Liver (tissue), 9 donors: ENCODE measurements around the gene SLC28A2. TPM values are rescaled to one million over a fixed set of nuclear protein-coding genes. Genes with fewer than 3 reads are reported as not detected.

Experiments
- DNase-seq: peaks from one replicate; pipeline ENCODE4 v3.0.0-alpha.2; 2017; ENCODE audit warnings: low spot score
- H3K27ac ChIP-seq, 2 donors: one replicate each; pipeline ENCODE4 v1.7.0; 2013; ENCODE audit warnings: inconsistent platforms in 2 of 2, low read length in 2 of 2, control low read depth in 1 of 2, low read depth in 1 of 2, mild to moderate bottlenecking in 1 of 2
- H3K27me3 ChIP-seq, 4 donors: one replicate each; pipeline versions ENCODE4 v1.6.1 to v1.7.0; 2013; ENCODE audit warnings: low read length in 3 of 4, inconsistent platforms in 1 of 4, mild to moderate bottlenecking in 1 of 4, moderate library complexity in 1 of 4; ENCODE audit not compliant: control insufficient read depth in 4 of 4, insufficient read depth in 4 of 4
- H3K36me3 ChIP-seq, 4 donors: one replicate each; pipeline versions ENCODE4 v1.6.1 to v1.7.0; 2013; ENCODE audit warnings: low read length in 3 of 4, mild to moderate bottlenecking in 3 of 4, low read depth in 1 of 4, moderate library complexity in 1 of 4; ENCODE audit not compliant: control insufficient read depth in 4 of 4, insufficient read depth in 3 of 4
- H3K4me1 ChIP-seq, 4 donors: one replicate each; pipeline versions ENCODE4 v1.6.1 to v1.7.0; 2013; ENCODE audit warnings: low read length in 3 of 4, mild to moderate bottlenecking in 3 of 4, moderate library complexity in 1 of 4; ENCODE audit not compliant: control insufficient read depth in 4 of 4, insufficient read depth in 4 of 4
- H3K4me3 ChIP-seq, 3 donors: one replicate each; pipeline versions ENCODE4 v1.6.1 to v1.7.0; 2013; ENCODE audit warnings: low read length in 3 of 3, control low read depth in 1 of 3, low read depth in 1 of 3, mild to moderate bottlenecking in 1 of 3
- H3K9ac ChIP-seq, 2 donors: one replicate each; pipeline ENCODE4 v1.7.0; 2013; ENCODE audit warnings: low read length in 2 of 2, mild to moderate bottlenecking in 2 of 2, moderate library complexity in 2 of 2, control low read depth in 1 of 2, low read depth in 1 of 2
- H3K9me3 ChIP-seq, 4 donors: one replicate each; pipeline versions ENCODE4 v1.6.1 to v1.7.0; 2013; ENCODE audit warnings: low read length in 3 of 4; ENCODE audit not compliant: control insufficient read depth in 4 of 4
- ATF3 ChIP-seq: IDR thresholded peaks from 2 replicates; pipeline ENCODE4 v1.6.1; 2016; ENCODE audit warnings: antibody characterized with exemption
- EGR1 ChIP-seq, 2 donors: IDR thresholded peaks; 2 replicates each; pipeline ENCODE4 v1.6.1; 2016 to 2018; ENCODE audit warnings: antibody characterized with exemption in 2 of 2, low read depth in 2 of 2
- FOXA1 ChIP-seq: IDR thresholded peaks from 2 replicates; pipeline ENCODE4 v1.6.1; 2016; ENCODE audit warnings: antibody characterized with exemption
- FOXA2 ChIP-seq: IDR thresholded peaks from 2 replicates; pipeline ENCODE4 v1.6.1; 2016; ENCODE audit warnings: antibody characterized with exemption
- GABPA ChIP-seq, 2 donors: IDR thresholded peaks in 1 of 2; conservative IDR thresholded peaks in 1 of 2; 2 replicates each; pipeline ENCODE4 v1.6.1; 2016; ENCODE audit warnings: antibody characterized with exemption in 2 of 2, mild to moderate bottlenecking in 1 of 2, moderate library complexity in 1 of 2
- HNF4A ChIP-seq, 2 donors: conservative IDR thresholded peaks; 2 replicates each; pipeline ENCODE4 v1.6.1; 2016; ENCODE audit warnings: antibody characterized with exemption in 2 of 2, mild to moderate bottlenecking in 2 of 2
- HNF4G ChIP-seq: IDR thresholded peaks from 2 replicates; pipeline ENCODE4 v1.6.1; 2016; ENCODE audit warnings: antibody characterized with exemption
- JUND ChIP-seq, 2 donors: IDR thresholded peaks; 2 replicates each; pipeline ENCODE4 v1.6.1; 2016; ENCODE audit warnings: antibody characterized with exemption in 2 of 2
- NR2F2 ChIP-seq: IDR thresholded peaks from 2 replicates; pipeline ENCODE4 v1.6.1; 2016; ENCODE audit warnings: antibody characterized with exemption
- RAD21 ChIP-seq, 2 donors: IDR thresholded peaks; 2 replicates each; pipeline ENCODE4 v1.6.1; 2016; ENCODE audit warnings: antibody characterized with exemption in 2 of 2, mild to moderate bottlenecking in 2 of 2
- RXRA ChIP-seq, 2 donors: IDR thresholded peaks; 2 replicates each; pipeline ENCODE4 v1.6.1; 2017 to 2018; ENCODE audit warnings: antibody characterized with exemption in 2 of 2, mild to moderate bottlenecking in 1 of 2
- SP1 ChIP-seq: IDR thresholded peaks from 2 replicates; pipeline ENCODE4 v1.6.1; 2018; ENCODE audit warnings: antibody characterized with exemption, mild to moderate bottlenecking
- TAF1 ChIP-seq: conservative IDR thresholded peaks from 2 replicates; pipeline ENCODE4 v1.6.1; 2016; ENCODE audit warnings: antibody characterized with exemption, mild to moderate bottlenecking
- YY1 ChIP-seq: IDR thresholded peaks from 2 replicates; pipeline ENCODE4 v1.6.1; 2016; ENCODE audit warnings: antibody characterized with exemption, mild to moderate bottlenecking
- WGBS: extraction: QIAGEN DNeasy Blood & Tissue Kit; methylation state at CpG from one replicate; pipeline ENCODE4 v1.1.7; 2013; 5-methylcytosine and 5-hydroxymethylcytosine counted together
- polyA plus RNA-seq, 2 donors: library from polyadenylated mRNA; stranded (reverse) in 1 of 2; unstranded in 1 of 2; fragments of 200-250 nt in 1 of 2; fragments of >200 nt in 1 of 2; fragmentation: Nextera tagmentation in 1 of 2; extraction: Ambion mirVana in 1 of 2; gene quantifications; one replicate each; pipeline versions ENCODE4 v1.2.1 to v1.2.3, GENCODE V29; 2013 to 2015
- total RNA-seq, 2 donors: library from RNA; depleted of rRNA; stranded (reverse); fragments of >200 nt; gene quantifications; one replicate each; pipeline ENCODE4 v1.2.3, GENCODE V29; 2014
- TF ChIP-seq, protein P1 (sequence below): IDR thresholded peaks from 2 replicates; pipeline ENCODE4 v1.6.1; 2016; ENCODE audit warnings: antibody characterized with exemption, mild to moderate bottlenecking
- TF ChIP-seq, protein P2 (sequence below): IDR thresholded peaks from 2 replicates; pipeline ENCODE4 v1.6.1; 2016; ENCODE audit warnings: antibody characterized with exemption
- TF ChIP-seq, protein P3 (sequence below): fragments of 150-350 bp; IDR thresholded peaks from 2 replicates; pipeline ENCODE4 v1.5.1; 2017; ENCODE audit warnings: improper control_type of control experiment, low read depth, low read length; ENCODE audit not compliant: missing input control
- TF ChIP-seq, protein P4 (sequence below): IDR thresholded peaks from 2 replicates; pipeline ENCODE4 v1.6.1; 2016; ENCODE audit warnings: antibody characterized with exemption
- donor health status: healthy.
- donor health status: healthy.
- donor health status: healthy.
- donor health status: healthy.
- donor health status: healthy.

Gene SLC28A2
- total and polyA plus RNA-seq, 4 donors: under 0.01 to 0.19 (median 0.02) TPM; not detected in 1

DNA sequence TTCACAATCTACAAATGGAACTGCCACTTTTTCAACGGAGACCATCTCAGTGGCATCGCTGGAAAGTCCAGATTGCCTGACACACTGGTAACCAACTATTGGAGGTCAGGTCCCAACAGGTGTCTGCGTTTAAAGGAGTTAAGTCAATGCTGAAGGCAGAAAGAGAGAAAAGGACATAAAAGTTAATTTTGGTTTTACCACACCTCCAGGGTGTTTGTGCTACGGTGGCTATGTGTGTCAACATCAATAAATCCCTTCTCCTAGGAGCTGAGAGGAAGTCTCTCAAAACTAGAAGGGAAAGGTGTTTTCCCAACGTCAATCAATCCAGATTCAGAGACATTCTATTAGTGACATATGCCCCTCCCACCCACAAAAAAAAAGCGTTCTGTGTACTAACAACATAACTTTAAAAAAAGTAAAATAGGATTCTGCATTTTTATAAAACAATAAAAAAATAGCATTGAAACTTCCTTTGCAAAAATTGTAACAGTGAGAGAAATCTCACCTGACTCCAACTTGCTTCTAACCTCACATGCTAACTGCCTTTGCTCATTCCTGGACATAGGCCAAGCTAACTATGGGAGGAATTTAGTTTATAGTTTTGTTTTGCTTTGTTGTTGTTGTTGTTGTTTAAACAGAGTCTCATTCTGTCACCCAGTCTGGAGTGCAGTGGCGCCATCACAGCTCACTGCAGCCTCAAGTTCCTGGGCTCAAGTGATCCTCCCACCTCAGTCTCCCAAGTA, 67.6 kb downstream of the SLC28A2 start:
- no peak for DNase-seq

More for the DNA sequence above, 67.6 kb downstream of the SLC28A2 start:
- H3K36me3 ChIP-seq: no peaks in the 10 kb centered on the region
- TF ChIP-seq YY1 (no peak), FOXA1 (no peak), RXRA (IDR thresholded peaks at IDR 0.05) (no peak), RAD21 (IDR thresholded peaks at IDR 0.05) (no peak), NR2F2 (no peak), HNF4A (conservative IDR thresholded peaks at IDR 0.05) (no peak), FOXA2 (no peak), SP1 (no peak), GABPA (IDR thresholded peaks at IDR 0.05 in 1 of 2, conservative IDR thresholded peaks at IDR 0.05 in 1 of 2) (no peak), JUND (IDR thresholded peaks at IDR 0.05) (no peak), HNF4G (no peak), TAF1 (no peak), EGR1 (IDR thresholded peaks at IDR 0.05; ENCODE audit: low read depth in 2 of 2) (no peak), ATF3 (no peak)
- TF ChIP-seq, protein P1, sequence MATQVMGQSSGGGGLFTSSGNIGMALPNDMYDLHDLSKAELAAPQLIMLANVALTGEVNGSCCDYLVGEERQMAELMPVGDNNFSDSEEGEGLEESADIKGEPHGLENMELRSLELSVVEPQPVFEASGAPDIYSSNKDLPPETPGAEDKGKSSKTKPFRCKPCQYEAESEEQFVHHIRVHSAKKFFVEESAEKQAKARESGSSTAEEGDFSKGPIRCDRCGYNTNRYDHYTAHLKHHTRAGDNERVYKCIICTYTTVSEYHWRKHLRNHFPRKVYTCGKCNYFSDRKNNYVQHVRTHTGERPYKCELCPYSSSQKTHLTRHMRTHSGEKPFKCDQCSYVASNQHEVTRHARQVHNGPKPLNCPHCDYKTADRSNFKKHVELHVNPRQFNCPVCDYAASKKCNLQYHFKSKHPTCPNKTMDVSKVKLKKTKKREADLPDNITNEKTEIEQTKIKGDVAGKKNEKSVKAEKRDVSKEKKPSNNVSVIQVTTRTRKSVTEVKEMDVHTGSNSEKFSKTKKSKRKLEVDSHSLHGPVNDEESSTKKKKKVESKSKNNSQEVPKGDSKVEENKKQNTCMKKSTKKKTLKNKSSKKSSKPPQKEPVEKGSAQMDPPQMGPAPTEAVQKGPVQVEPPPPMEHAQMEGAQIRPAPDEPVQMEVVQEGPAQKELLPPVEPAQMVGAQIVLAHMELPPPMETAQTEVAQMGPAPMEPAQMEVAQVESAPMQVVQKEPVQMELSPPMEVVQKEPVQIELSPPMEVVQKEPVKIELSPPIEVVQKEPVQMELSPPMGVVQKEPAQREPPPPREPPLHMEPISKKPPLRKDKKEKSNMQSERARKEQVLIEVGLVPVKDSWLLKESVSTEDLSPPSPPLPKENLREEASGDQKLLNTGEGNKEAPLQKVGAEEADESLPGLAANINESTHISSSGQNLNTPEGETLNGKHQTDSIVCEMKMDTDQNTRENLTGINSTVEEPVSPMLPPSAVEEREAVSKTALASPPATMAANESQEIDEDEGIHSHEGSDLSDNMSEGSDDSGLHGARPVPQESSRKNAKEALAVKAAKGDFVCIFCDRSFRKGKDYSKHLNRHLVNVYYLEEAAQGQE: no peak
- TF ChIP-seq, protein P2, sequence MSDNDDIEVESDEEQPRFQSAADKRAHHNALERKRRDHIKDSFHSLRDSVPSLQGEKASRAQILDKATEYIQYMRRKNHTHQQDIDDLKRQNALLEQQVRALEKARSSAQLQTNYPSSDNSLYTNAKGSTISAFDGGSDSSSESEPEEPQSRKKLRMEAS: no peak
- TF ChIP-seq, protein P3, sequence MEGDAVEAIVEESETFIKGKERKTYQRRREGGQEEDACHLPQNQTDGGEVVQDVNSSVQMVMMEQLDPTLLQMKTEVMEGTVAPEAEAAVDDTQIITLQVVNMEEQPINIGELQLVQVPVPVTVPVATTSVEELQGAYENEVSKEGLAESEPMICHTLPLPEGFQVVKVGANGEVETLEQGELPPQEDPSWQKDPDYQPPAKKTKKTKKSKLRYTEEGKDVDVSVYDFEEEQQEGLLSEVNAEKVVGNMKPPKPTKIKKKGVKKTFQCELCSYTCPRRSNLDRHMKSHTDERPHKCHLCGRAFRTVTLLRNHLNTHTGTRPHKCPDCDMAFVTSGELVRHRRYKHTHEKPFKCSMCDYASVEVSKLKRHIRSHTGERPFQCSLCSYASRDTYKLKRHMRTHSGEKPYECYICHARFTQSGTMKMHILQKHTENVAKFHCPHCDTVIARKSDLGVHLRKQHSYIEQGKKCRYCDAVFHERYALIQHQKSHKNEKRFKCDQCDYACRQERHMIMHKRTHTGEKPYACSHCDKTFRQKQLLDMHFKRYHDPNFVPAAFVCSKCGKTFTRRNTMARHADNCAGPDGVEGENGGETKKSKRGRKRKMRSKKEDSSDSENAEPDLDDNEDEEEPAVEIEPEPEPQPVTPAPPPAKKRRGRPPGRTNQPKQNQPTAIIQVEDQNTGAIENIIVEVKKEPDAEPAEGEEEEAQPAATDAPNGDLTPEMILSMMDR: no peak
- TF ChIP-seq, protein P4, sequence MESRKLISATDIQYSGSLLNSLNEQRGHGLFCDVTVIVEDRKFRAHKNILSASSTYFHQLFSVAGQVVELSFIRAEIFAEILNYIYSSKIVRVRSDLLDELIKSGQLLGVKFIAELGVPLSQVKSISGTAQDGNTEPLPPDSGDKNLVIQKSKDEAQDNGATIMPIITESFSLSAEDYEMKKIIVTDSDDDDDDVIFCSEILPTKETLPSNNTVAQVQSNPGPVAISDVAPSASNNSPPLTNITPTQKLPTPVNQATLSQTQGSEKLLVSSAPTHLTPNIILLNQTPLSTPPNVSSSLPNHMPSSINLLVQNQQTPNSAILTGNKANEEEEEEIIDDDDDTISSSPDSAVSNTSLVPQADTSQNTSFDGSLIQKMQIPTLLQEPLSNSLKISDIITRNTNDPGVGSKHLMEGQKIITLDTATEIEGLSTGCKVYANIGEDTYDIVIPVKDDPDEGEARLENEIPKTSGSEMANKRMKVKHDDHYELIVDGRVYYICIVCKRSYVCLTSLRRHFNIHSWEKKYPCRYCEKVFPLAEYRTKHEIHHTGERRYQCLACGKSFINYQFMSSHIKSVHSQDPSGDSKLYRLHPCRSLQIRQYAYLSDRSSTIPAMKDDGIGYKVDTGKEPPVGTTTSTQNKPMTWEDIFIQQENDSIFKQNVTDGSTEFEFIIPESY: no peak
- no peak overlapping the region for H3K9ac ChIP-seq
- H3K4me3 ChIP-seq: no peak overlapping the region
- H3K4me1 ChIP-seq: no peaks in the 10 kb centered on the region
- no peaks in the 10 kb centered on the region for H3K9me3 ChIP-seq
- WGBS: 82% methylated on average over 7 of the region's 7 CpGs
- no peaks in the 10 kb centered on the region for H3K27me3 ChIP-seq
- no peak overlapping the region for H3K27ac ChIP-seq
